Subcutaneous abdominal adipose tissue (tissue), 5 donors: ENCODE measurements around the gene CARNS1.
A peak's percentile ranks its signal among the peaks of the same experiment; 100 is the strongest.

Source experiments
- H3K27ac ChIP-seq: one replicate; pipeline ENCODE4 v1.7.0; 2013; ENCODE audit warnings: low read depth, mild to moderate bottlenecking, inconsistent platforms, low read length, moderate library complexity
- H3K27me3 ChIP-seq, 5 donors: one replicate each; pipeline ENCODE4 v1.7.0; 2013; ENCODE audit warnings: low read length in 5 of 5, inconsistent platforms in 1 of 5; ENCODE audit not compliant: control insufficient read depth in 5 of 5, insufficient read depth in 4 of 5
- H3K36me3 ChIP-seq, 5 donors: one replicate each; pipeline ENCODE4 v1.7.0; 2013; ENCODE audit warnings: low read length in 5 of 5; ENCODE audit not compliant: control insufficient read depth in 5 of 5, insufficient read depth in 5 of 5
- H3K4me1 ChIP-seq, 5 donors: one replicate each; pipeline ENCODE4 v1.7.0; 2013; ENCODE audit warnings: low read length in 5 of 5, mild to moderate bottlenecking in 3 of 5, moderate library complexity in 1 of 5; ENCODE audit not compliant: control insufficient read depth in 5 of 5, insufficient read depth in 5 of 5
- H3K4me3 ChIP-seq, 5 donors: one replicate each; pipeline ENCODE4 v1.7.0; 2013; ENCODE audit warnings: low read length in 5 of 5, low read depth in 1 of 5
- H3K9ac ChIP-seq, 5 donors: one replicate each; pipeline ENCODE4 v1.7.0; 2013; ENCODE audit warnings: low read length in 5 of 5, mild to moderate bottlenecking in 4 of 5, moderate library complexity in 3 of 5
- H3K9me3 ChIP-seq, 5 donors: one replicate each; pipeline ENCODE4 v1.7.0; 2013; ENCODE audit warnings: low read length in 5 of 5; ENCODE audit not compliant: control insufficient read depth in 5 of 5
- donor health status: healthy.
- donor health status: healthy.
- donor health status: healthy.
- donor health status: healthy.
- donor health status: healthy.

Gene CARNS1, protein sequence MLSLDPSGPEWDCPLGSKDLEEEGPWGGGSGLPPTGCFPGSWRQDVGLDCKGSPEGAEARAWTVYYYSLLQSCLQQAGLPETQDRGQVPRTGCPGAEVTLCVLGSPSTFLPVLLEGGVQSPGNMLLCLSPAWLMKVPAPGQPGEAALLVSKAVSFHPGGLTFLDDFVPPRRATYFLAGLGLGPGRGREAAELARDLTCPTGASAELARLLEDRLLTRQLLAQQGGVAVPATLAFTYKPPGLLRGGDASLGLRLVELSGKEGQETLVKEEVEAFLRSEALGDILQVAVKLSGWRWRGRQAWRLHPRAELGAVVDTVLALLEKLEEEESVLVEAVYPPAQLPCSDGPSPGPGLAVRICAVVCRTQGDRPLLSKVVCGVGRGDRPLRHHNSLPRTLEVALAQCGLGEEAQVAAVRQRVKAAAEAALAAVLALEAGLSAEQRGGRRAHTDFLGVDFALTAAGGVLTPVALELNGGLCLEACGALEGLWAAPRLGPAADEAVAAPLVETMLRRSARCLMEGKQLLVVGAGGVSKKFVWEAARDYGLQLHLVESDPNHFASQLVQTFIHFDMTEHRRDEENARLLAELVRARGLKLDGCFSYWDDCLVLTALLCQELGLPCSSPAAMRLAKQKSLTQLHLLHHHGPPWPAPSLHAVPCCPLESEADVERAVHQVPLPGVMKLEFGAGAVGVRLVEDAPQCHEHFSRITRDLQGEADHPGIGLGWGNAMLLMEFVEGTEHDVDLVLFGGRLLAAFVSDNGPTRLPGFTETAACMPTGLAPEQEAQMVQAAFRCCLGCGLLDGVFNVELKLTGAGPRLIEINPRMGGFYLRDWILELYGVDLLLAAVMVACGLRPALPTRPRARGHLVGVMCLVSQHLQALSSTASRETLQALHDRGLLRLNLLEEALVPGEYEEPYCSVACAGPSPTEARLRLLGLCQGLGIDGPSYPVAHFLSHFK

GRCh38 chr11:67415501-67416304 lies at the start of gene CARNS1:
CARNS1 (plus strand) TSS chr11:67415678; CDS start chr11:67416200, 522 bp downstream.
- no peak within 1 kb of the TSS for H3K27ac ChIP-seq

GRCh38 chr11:67365736-67366444 lies 49.6 kb upstream of the CARNS1 start:
- no peak overlapping the region for H3K9ac ChIP-seq
- H3K4me1 ChIP-seq = peaks cover 7 to 31% (median 14%) of the 10 kb centered on the region in 5 donors
- no peak overlapping the region for H3K4me3 ChIP-seq
- peaks cover 0 to 9% (median 6%) of the 10 kb centered on the region in 5 donors for H3K36me3 ChIP-seq
- no peak overlapping the region for H3K27ac ChIP-seq
- H3K27me3 ChIP-seq = peaks cover 0 to 10% (median 2%) of the 10 kb centered on the region in 5 donors
- no peaks in the 10 kb centered on the region for H3K9me3 ChIP-seq

More at GRCh38 chr11:67415501-67416304, at the start of gene CARNS1:
- H3K27me3 ChIP-seq = peaks cover 27 to 40% (median 30%) of the 10 kb centered on the region in 5 donors
- H3K36me3 ChIP-seq = no peaks in the 10 kb centered on the region
- H3K4me1 ChIP-seq = peaks cover 0 to 39% (median 33%) of the 10 kb centered on the region in 5 donors
- peak within 1 kb of the TSS in 1 of 5 donors; percentile 37 for H3K4me3 ChIP-seq
- no peak within 1 kb of the TSS for H3K9ac ChIP-seq
- no peaks in the 10 kb centered on the region for H3K9me3 ChIP-seq

DNA sequence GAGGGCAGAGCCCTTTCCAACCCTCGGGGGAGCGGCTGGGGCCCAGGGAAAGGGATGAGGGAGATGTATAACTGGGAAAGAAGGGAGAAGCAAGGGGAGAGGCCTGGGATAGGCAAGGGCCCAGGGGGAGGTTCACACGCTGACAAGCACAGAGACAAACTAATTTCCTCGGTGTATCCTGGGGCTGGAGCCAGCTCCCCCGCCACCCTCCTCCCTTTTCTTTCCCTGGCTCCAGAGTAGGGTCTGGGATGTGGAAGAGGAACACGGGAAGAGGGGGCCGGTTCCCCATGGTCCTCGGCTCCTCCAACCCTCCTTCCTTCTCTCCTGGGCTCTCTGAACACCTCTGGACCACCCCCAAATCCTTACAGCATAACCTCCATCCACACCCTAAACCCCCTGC lies 48.9 kb upstream of the CARNS1 start:
- peaks cover 7 to 38% (median 20%) of the 10 kb centered on the region in 5 donors for H3K4me1 ChIP-seq
- no peaks in the 10 kb centered on the region for H3K9me3 ChIP-seq
- H3K36me3 ChIP-seq = peaks cover 0 to 9% (median 6%) of the 10 kb centered on the region in 5 donors
- no peak overlapping the region for H3K9ac ChIP-seq
- H3K27me3 ChIP-seq = peaks cover 0 to 10% (median 2%) of the 10 kb centered on the region in 5 donors
- no peak overlapping the region for H3K27ac ChIP-seq
- no peak overlapping the region for H3K4me3 ChIP-seq

- peaks cover 0 to 10% (median 2%) of the 10 kb centered on the region in 5 donors for H3K27me3 ChIP-seq
- H3K4me3 ChIP-seq = no peak overlapping the region
- H3K9ac ChIP-seq = no peak overlapping the region
- H3K9me3 ChIP-seq = no peaks in the 10 kb centered on the region
- H3K36me3 ChIP-seq = peaks cover 0 to 9% (median 6%) of the 10 kb centered on the region in 5 donors
- H3K4me1 ChIP-seq = peaks cover 7 to 44% (median 27%) of the 10 kb centered on the region in 5 donors
- no peak overlapping the region for H3K27ac ChIP-seq
These were observed 48.3 kb upstream of the CARNS1 start for GRCh38 chr11:67366961-67367760.

DNA sequence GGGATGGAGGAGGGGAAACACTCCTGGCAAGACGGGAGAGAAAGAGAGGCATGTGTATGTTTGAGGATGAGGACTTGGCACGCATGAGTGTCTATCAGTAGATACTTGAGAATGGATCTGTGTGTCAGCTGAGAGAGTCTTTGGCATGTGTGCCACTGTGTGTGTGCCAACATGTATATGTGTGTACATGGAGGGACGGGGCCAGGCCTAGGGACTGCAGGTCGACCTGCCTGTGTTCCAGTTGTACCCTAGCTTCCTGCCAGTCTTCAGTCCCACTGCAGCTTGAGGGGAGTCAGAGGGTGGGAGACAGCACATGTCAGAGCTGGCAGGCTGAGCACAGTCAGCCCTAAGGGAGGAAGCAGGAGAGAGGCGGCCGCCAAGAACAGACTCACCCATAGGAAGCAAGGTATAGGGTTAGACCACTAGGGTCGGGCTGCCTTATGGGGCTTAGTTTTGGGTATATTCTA lies 47.7 kb upstream of the CARNS1 start:
- Histone ChIP-seq H3K36me3 (peaks cover 0 to 9% (median 6%) of the 10 kb centered on the region in 5 donors), H3K4me1 (peaks cover 7 to 45% (median 28%) of the 10 kb centered on the region in 5 donors), H3K27ac (no peak overlapping the region), H3K27me3 (peaks cover 0 to 10% (median 2%) of the 10 kb centered on the region in 5 donors), H3K9ac (peak overlapping the region in 1 of 5 donors; percentile 4), H3K9me3 (no peaks in the 10 kb centered on the region), H3K4me3 (no peak overlapping the region)

DNA sequence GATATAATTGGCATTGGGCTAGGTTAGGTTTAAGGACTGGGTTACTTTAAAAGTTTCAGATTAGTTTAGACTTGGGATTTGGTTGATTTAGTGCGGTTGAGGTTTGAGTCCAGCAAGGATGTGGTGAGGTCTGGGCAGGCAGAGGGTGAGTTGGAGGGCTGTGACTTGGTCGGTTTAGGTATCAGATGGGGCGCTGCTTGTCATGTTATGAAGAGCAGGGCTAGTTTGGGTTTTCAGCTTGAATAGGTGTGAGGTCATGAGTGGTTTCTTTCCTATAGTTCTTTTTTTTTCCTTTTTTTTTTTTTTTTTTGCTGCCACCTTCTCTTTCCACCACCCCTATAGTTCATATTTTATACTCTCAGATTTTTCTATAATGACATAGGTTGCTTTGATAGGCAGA lies 46.9 kb upstream of the CARNS1 start:
- H3K9me3 ChIP-seq = no peaks in the 10 kb centered on the region
- peak overlapping the region in 1 of 5 donors; percentile 4 for H3K9ac ChIP-seq
- no peak overlapping the region for H3K4me3 ChIP-seq
- no peak overlapping the region for H3K27ac ChIP-seq
- H3K27me3 ChIP-seq = peaks cover 0 to 10% (median 2%) of the 10 kb centered on the region in 5 donors
- peaks cover 0 to 9% (median 6%) of the 10 kb centered on the region in 5 donors for H3K36me3 ChIP-seq
- H3K4me1 ChIP-seq = peaks cover 7 to 45% (median 29%) of the 10 kb centered on the region in 5 donors

GRCh38 chr11:67369275-67369674 lies 46.2 kb upstream of the CARNS1 start:
- H3K4me3 ChIP-seq = no peak overlapping the region
- H3K9me3 ChIP-seq = no peaks in the 10 kb centered on the region
- no peak overlapping the region for H3K9ac ChIP-seq
- no peak overlapping the region for H3K27ac ChIP-seq
- H3K36me3 ChIP-seq = peaks cover 0 to 9% (median 6%) of the 10 kb centered on the region in 5 donors
- H3K4me1 ChIP-seq = peaks cover 11 to 51% (median 35%) of the 10 kb centered on the region in 5 donors
- peaks cover 0 to 10% (median 2%) of the 10 kb centered on the region in 5 donors for H3K27me3 ChIP-seq

DNA sequence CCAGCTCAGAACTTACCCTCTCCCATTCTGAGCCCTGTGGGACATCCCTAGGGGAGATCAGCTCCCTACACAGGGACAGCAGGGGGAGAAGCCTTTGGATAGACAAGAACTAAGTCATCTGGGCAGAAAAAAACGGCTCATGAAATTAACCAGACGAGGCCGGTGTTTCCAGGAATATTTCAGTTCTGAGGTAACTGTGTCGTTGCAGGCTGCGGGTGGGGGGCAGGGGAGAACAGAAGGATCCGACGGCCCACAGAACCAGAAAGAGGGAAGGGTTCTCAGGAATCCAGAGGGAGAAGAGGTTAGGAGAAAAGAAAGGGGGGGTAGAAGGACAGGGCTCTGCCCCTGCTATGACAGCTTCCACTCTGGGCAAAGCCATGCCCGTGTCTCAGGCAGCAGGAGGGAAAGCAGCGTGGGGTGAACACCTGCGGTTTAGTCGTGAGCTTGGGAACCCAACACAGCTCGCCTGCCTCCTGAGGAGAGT lies 45.6 kb upstream of the CARNS1 start:
- Histone ChIP-seq H3K4me3 (no peak overlapping the region), H3K27ac (no peak overlapping the region), H3K9me3 (no peaks in the 10 kb centered on the region), H3K27me3 (peaks cover 0 to 10% (median 2%) of the 10 kb centered on the region in 5 donors), H3K4me1 (peaks cover 13 to 57% (median 41%) of the 10 kb centered on the region in 5 donors), H3K36me3 (peaks cover 0 to 6% (median 4%) of the 10 kb centered on the region in 5 donors), H3K9ac (no peak overlapping the region)
